ENCODE measurements around the gene NELL2. TPM values are rescaled to one million over a fixed set of nuclear protein-coding genes. Genes with fewer than 3 reads are reported as not detected.

The NELL2 gene
- total and polyA plus RNA-seq, 4 donors: 0.09 to 0.42 (median 0.17) TPM; not detected in 1

- TF ChIP-seq ATF3 (IDR thresholded peaks at IDR 0.05) (no peak), SP1 (IDR thresholded peaks at IDR 0.05) (no peak), FOXA1 (IDR thresholded peaks at IDR 0.05) (no peak), NR2F2 (IDR thresholded peaks at IDR 0.05) (no peak), JUND (IDR thresholded peaks at IDR 0.05) (no peak), RAD21 (IDR thresholded peaks at IDR 0.05) (no peak)
Measured at GRCh38 chr12:44771485-44772021, 104.6 kb downstream of the NELL2 start (continued).

- no peaks in the 10 kb centered on the region for H3K36me3 ChIP-seq (ENCODE audit: control insufficient read depth in 4 of 4, insufficient read depth in 3 of 4, low read depth in 1 of 4, low read length in 3 of 4)
- no peak overlapping the region for H3K4me3 ChIP-seq (ENCODE audit: low read depth in 1 of 3, low read length in 3 of 3)
- H3K27me3 ChIP-seq (ENCODE audit: control insufficient read depth in 4 of 4, insufficient read depth in 4 of 4, low read length in 3 of 4): no peaks in the 10 kb centered on the region
- H3K9ac ChIP-seq (ENCODE audit: low read depth in 1 of 2, low read length in 2 of 2): no peak overlapping the region
- no peak overlapping the region for H3K27ac ChIP-seq (ENCODE audit: low read depth in 1 of 2, low read length in 2 of 2)
- H3K9me3 ChIP-seq (ENCODE audit: control insufficient read depth in 4 of 4, low read length in 3 of 4): no peaks in the 10 kb centered on the region
- DNase-seq (ENCODE audit: low spot score): no peak
- 80% methylated on average over 3 of the region's 3 CpGs for WGBS
- no peak for TF ChIP-seq EGR1 (IDR thresholded peaks at IDR 0.05; ENCODE audit: low read depth in 2 of 2)
- no peak for TF ChIP-seq YY1 (IDR thresholded peaks at IDR 0.05)
- TF ChIP-seq MAX (IDR thresholded peaks at IDR 0.05): no peak
- TF ChIP-seq HNF4A (conservative IDR thresholded peaks at IDR 0.05): no peak
- no peak for TF ChIP-seq JUND (IDR thresholded peaks at IDR 0.05)
- no peak for TF ChIP-seq REST (IDR thresholded peaks at IDR 0.05)
- no peak for TF ChIP-seq SP1 (IDR thresholded peaks at IDR 0.05)
- no peak for TF ChIP-seq TAF1 (conservative IDR thresholded peaks at IDR 0.05)
- no peak for TF ChIP-seq ZBTB33 (IDR thresholded peaks at IDR 0.05)
- no peak for TF ChIP-seq RXRA (IDR thresholded peaks at IDR 0.05)
- no peak for TF ChIP-seq RAD21 (IDR thresholded peaks at IDR 0.05)
- TF ChIP-seq FOXA2 (IDR thresholded peaks at IDR 0.05): no peak
- no peak for TF ChIP-seq ATF3 (IDR thresholded peaks at IDR 0.05)
- TF ChIP-seq NR2F2 (IDR thresholded peaks at IDR 0.05): no peak
- TF ChIP-seq FOXA1 (IDR thresholded peaks at IDR 0.05): no peak
- no peak for TF ChIP-seq CTCF (IDR thresholded peaks at IDR 0.05; ENCODE audit: low read depth, low read length, missing input control)
- no peak for TF ChIP-seq GABPA (IDR thresholded peaks at IDR 0.05 in 1 of 2, conservative IDR thresholded peaks at IDR 0.05 in 1 of 2)
- no peak for TF ChIP-seq HNF4G (IDR thresholded peaks at IDR 0.05)
- no peaks in the 10 kb centered on the region for H3K4me1 ChIP-seq (ENCODE audit: control insufficient read depth in 4 of 4, insufficient read depth in 4 of 4, low read length in 3 of 4)
Measured at GRCh38 chr12:44765796-44766195, 110.3 kb downstream of the NELL2 start.

All from liver (tissue), 9 donors.